Prostate gland (tissue), 2 donors: ENCODE results near the gene LCK. TPM values are rescaled to one million over a fixed set of nuclear protein-coding genes. Genes with fewer than 3 reads are reported as not detected.

Experiments used
- DNase-seq: peaks from one replicate; pipeline ENCODE4 v3.0.0-alpha.2; 2019; ENCODE audit warnings: low spot score
- H3K27ac ChIP-seq, 2 donors: fragments of 200-600 bp; sonication (generic); 2 replicates each; pipeline ENCODE4 v1.5.1; 2017 to 2019
- H3K27me3 ChIP-seq: fragments of 200-600 bp; sonication (generic); replicated peaks from 2 replicates; pipeline ENCODE4 v1.5.1; 2019; ENCODE audit not compliant: insufficient read depth
- H3K36me3 ChIP-seq, 2 donors: fragments of 200-600 bp; sonication (generic); 1 replicate in 1 of 2; 2 replicates in 1 of 2; pipeline versions ENCODE4 v1.5.1 to v1.8.1; 2017 to 2019
- H3K4me1 ChIP-seq: fragments of 200-600 bp; sonication (generic); replicated peaks from 2 replicates; pipeline ENCODE4 v1.5.1; 2019
- H3K4me3 ChIP-seq, 2 donors: fragments of 200-600 bp; sonication (generic); 2 replicates each; pipeline ENCODE4 v1.5.1; 2017 to 2019
- H3K9me3 ChIP-seq: fragments of 200-600 bp; sonication (generic); 2 replicates; pipeline ENCODE4 v1.5.1; 2017
- POLR2A ChIP-seq: fragments of 450-650 bp; IDR thresholded peaks from one replicate; pipeline ENCODE4 v1.6.1; 2016; ENCODE audit warnings: antibody characterized with exemption, mild to moderate bottlenecking
- POLR2AphosphoS5 ChIP-seq: sonication (generic); formaldehyde crosslinking; IDR thresholded peaks from one replicate; pipeline ENCODE4 v1.6.1; 2017; ENCODE audit warnings: antibody characterized with exemption
- WGBS: methylation state at CpG from one replicate; pipeline ENCODE4 v1.1.5; 2018; 5-methylcytosine and 5-hydroxymethylcytosine counted together
- intact Hi-C: fragments of 100-400 bp; cut with DNase I; formaldehyde crosslinking; loops from one replicate; pipeline ENCODE4 v1.14.2; 2022
- total RNA-seq, 2 donors: library from RNA; depleted of rRNA; stranded (reverse); fragments of >200 nt; gene quantifications; one replicate each; pipeline ENCODE4 v1.1.0, GENCODE V29; 2016
- TF ChIP-seq, protein P1 (sequence below), 4 experiments: fragments of 200-600 bp in 2 of 4; fragments of 450-650 bp in 2 of 4; sonication (generic) in 2 of 4; IDR thresholded peaks; 1 replicate in 3 of 4; 2 replicates in 1 of 4; pipeline ENCODE4 v1.5.1; 2016 to 2019; ENCODE audit warnings: antibody characterized with exemption in 4 of 4, mild to moderate bottlenecking in 2 of 4, moderate library complexity in 2 of 4

Gene LCK
- total RNA-seq, 2 donors from 2014 or later = 1.3 to 4.4 TPM

DNA sequence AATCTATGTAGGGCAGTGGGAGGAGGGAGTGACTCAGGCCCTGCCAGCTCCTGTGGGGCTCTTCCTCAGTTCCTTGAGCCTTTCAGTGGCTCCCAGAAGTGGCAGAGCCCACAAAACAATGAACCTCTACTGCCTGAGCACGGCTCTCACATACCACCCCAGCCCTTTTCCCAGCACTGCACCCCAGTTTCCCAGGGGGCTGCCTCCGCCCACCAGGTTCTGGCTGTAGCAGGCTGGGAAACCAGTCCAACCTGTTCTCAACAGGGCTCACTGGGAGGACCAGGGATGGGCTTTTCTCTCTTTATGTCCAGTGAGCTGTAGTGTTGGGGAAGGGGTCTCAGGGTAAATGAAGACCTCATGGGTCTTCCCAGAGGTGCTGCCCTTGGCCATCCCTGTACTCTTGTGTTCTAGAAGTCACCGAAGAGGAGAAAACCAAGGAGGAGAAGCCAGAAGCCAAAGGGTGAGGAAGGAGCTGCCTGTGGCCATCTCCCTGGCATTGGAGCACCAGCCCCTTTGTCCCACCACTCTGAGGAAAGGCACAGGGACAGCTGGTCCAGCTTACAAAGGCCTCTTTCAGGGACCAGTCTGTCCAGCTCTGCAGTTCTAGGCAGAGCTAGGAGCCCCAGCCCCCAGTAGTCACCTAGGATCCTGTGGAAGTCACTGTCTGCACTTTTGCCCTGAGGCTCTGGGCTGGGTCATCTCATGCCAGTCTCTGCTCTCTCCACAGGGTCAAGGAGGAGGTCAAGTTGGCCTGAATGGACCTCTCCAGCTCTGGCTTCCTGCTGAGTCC, 81.4 kb downstream of the LCK start:
- Histone ChIP-seq H3K27ac (peak overlapping the region; percentile 58 to 63), H3K36me3 (peaks cover 3 to 14% of the 10 kb centered on the region in 2 donors), H3K4me1 (peaks cover 6% of the 10 kb centered on the region), H3K4me3 (no peak overlapping the region), H3K27me3 (no peaks in the 10 kb centered on the region), H3K9me3 (no peaks in the 10 kb centered on the region)
- WGBS = 46% methylated on average over 3 of the region's 3 CpGs
- peak; percentile 48 for DNase-seq
- no peak for TF ChIP-seq POLR2AphosphoS5
- TF ChIP-seq POLR2A = no peak
- TF ChIP-seq, protein P1, sequence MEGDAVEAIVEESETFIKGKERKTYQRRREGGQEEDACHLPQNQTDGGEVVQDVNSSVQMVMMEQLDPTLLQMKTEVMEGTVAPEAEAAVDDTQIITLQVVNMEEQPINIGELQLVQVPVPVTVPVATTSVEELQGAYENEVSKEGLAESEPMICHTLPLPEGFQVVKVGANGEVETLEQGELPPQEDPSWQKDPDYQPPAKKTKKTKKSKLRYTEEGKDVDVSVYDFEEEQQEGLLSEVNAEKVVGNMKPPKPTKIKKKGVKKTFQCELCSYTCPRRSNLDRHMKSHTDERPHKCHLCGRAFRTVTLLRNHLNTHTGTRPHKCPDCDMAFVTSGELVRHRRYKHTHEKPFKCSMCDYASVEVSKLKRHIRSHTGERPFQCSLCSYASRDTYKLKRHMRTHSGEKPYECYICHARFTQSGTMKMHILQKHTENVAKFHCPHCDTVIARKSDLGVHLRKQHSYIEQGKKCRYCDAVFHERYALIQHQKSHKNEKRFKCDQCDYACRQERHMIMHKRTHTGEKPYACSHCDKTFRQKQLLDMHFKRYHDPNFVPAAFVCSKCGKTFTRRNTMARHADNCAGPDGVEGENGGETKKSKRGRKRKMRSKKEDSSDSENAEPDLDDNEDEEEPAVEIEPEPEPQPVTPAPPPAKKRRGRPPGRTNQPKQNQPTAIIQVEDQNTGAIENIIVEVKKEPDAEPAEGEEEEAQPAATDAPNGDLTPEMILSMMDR (IDR thresholded peaks at IDR 0.05) = no peak
- intact Hi-C loops = no loop called here

- Histone ChIP-seq H3K36me3 (peaks cover 0 to 13% of the 10 kb centered on the region in 2 donors), H3K4me3 (no peak overlapping the region), H3K9me3 (no peaks in the 10 kb centered on the region), H3K27ac (peak overlapping the region; percentile 58 to 63), H3K27me3 (no peaks in the 10 kb centered on the region), H3K4me1 (peaks cover 6% of the 10 kb centered on the region)
- TF ChIP-seq, protein P1 (IDR thresholded peaks at IDR 0.05) = peak in 1 of 4 experiments; percentile 7
- no peak for TF ChIP-seq POLR2A
- no peak for TF ChIP-seq POLR2AphosphoS5
- DNase-seq = no peak
- intact Hi-C loops = no loop called here
- 51% methylated on average over 3 of the region's 3 CpGs for WGBS
These were observed 82.3 kb downstream of the LCK start for GRCh38 chr1:32333251-32333963.

DNA sequence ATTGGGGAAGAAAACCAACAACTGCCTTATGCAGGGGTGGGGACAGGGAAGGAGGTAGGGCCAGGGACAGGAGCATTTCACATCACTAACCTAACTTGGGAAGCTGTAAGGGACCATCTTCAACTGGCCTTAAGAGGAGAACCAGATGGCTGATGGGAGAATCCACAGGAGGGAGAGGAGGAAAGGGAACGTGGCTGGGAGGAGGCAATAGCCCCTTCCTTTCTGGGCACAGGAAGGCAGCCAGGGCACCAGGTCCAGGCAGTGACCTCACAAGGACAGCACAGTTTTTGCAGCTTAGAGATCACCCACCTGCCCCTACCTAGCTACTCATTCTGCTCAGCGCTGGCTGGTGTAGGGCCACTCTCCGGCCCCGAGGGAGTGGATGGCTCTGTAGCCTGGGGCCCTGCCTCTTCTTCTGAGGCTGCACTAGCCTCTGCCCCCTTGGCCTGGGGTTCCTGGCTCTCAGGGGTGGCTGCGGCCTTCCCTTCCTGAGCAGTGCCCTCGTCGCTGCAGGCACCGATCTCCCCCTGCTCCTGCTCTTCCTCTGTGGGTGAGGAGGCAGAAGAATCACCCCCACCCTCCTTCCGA, 83.3 kb downstream of the LCK start:
- 36% methylated on average over 9 of the region's 9 CpGs for WGBS
- H3K27me3 ChIP-seq = no peaks in the 10 kb centered on the region
- peak overlapping the region; percentile 75 to 82 for H3K27ac ChIP-seq
- intact Hi-C loops = no loop called here
- H3K9me3 ChIP-seq = no peaks in the 10 kb centered on the region
- TF ChIP-seq, protein P1 (IDR thresholded peaks at IDR 0.05) = no peak
- TF ChIP-seq POLR2A (no peak), POLR2AphosphoS5 (no peak)
- H3K4me1 ChIP-seq = peaks cover 6% of the 10 kb centered on the region
- DNase-seq = no peak
- peak overlapping the region; percentile 78 to 79 for H3K4me3 ChIP-seq
- peaks cover 0 to 13% of the 10 kb centered on the region in 2 donors for H3K36me3 ChIP-seq

- Histone ChIP-seq H3K4me1 (peaks cover 6% of the 10 kb centered on the region), H3K27ac (peak overlapping the region; percentile 75 to 82)
- intact Hi-C loops = no loop called here
These were observed 83.9 kb downstream of the LCK start for GRCh38 chr1:32334864-32335534.

More at GRCh38 chr1:32334864-32335534, 83.9 kb downstream of the LCK start:
- 4% methylated on average over 46 of the region's 46 CpGs for WGBS
- H3K9me3 ChIP-seq = no peaks in the 10 kb centered on the region
- TF ChIP-seq, protein P1 (IDR thresholded peaks at IDR 0.05) = peak; percentile 64 to 77 (median 72)
- TF ChIP-seq POLR2A = no peak
- DNase-seq = no peak
- H3K27me3 ChIP-seq = no peaks in the 10 kb centered on the region
- peaks cover 0 to 13% of the 10 kb centered on the region in 2 donors for H3K36me3 ChIP-seq
- H3K4me3 ChIP-seq = peak overlapping the region; percentile 78 to 79
